CD4-positive, alpha-beta T cell treated with Interleukin-1 beta for 1 hour (primary cell): ENCODE data around the gene GLRX5.
A peak's percentile ranks its signal among the peaks of the same experiment; 100 is the strongest.

Source experiments
- DNase-seq, 2 donors: peaks; one replicate each; pipeline ENCODE4 v3.0.0-alpha.2; 2020 to 2022

GLRX5 gene

DNA sequence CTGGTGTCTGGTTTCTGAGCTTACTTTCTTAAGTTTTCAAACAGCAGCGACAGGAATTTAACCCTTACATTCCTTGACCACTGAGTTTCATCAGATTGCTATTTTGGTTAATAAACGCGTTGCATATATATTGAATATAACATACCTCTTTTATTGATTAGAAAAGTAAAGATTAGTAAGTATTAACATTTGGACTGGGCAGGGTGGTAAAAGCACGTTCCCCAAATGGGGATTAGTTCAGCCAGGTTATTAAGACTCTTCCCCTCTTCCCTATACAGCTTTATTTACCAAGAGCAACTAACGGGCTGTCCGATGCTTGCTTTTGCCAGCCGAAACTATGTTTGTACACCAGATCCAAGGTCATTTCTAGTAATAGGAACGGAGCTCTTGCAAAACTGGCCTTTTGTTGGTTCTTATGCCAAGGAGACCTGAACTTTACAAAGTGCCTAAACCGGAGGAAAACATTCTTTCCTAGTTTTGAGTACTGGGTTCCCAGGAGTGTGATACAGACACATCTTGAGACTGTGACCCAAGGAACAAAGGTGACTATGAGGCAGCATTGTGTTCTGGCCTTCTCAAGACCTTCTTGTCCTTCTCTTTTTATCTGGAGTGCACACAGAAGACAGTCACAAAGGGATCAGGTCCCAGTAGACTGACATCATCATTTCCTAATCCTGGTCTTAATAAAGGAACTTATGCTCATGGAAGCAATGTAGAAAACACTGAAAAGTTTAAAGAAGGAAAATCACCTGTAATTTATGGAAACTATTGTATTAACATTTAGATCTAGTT lies 2.6 kb downstream of the GLRX5 start:
- DNase-seq, result no peak

DNA sequence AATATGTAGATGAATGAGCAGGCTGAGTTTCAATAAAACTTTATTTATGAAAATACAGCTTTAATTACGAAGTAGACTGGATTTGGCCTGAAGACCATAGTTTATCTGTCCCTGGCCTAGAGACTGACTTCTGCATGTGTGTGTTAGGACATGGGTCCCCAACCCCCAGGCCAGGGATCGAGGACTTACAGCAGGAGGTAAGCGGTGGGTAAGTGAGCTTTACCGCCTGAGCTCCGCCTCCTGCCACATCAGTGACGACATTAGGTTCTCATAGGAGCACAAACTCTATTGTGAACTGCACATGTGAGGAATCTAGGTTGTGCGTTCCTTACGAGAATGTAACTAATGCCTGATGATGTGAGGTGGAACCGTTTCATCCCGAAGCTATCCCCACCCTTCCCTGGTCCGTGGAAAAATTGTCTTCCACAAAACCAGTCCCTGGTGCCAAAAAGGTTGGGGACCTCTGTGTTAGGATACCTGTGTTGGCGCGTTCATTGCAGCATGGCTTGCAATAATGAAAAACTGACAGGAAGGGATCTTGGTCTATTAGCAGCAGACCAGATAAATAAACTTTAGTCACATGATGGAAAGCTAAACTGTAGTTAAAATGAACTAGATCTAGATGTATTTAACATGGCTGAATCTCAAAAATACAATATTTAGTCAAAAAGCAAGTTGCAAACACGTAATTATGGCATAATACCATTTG lies 4.1 kb downstream of the GLRX5 start:
- DNase-seq, result no peak

DNA sequence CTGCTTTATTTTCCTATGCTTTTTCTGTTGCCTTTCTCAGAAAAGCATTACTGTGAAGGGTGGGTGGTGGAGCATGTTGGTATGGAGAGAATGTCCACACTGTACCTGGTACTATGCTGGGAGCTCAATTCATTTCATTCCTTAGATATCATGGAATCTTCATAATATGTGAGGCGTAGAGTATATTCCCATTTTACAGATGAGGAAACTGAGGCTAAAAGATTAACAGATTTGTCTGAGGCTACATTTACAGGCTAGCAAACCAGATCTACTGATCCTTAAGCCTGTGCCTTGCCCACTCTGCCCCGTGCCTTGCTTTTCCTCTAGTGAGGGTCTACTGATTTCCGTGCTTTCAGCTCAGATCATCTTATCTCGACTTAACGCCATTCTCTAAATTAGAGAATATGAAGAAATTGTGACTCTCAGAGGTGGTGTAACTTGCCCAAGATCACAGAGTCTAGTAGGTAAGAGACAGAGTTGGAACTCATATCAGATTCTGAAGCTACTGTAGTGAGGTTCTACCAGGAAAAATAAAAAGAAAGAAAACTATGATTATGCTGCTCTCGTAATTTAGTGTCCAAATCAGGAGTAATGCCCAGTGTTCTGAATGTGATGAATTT lies 5.5 kb downstream of the GLRX5 start:
- no peak for DNase-seq

DNA sequence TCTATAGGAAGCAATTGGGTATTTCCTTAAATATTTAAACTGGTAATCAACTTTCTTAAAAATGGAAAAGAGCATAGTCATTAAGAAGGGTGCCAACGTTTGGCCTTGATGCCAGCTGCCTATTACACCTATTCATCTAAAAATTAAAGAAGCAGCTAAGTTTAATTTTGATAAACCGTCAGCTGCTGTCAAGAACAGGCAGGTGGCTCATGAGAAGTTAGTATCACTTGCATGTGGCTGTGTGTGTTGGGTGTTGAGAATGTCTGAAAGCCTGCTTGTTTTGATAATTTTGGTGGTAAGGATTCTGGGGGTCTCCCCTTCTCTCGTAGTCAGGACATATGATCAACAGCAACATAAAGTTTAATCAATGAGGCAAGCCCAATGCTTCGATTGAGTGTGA lies 6.5 kb downstream of the GLRX5 start:
- DNase-seq, result no peak

DNA sequence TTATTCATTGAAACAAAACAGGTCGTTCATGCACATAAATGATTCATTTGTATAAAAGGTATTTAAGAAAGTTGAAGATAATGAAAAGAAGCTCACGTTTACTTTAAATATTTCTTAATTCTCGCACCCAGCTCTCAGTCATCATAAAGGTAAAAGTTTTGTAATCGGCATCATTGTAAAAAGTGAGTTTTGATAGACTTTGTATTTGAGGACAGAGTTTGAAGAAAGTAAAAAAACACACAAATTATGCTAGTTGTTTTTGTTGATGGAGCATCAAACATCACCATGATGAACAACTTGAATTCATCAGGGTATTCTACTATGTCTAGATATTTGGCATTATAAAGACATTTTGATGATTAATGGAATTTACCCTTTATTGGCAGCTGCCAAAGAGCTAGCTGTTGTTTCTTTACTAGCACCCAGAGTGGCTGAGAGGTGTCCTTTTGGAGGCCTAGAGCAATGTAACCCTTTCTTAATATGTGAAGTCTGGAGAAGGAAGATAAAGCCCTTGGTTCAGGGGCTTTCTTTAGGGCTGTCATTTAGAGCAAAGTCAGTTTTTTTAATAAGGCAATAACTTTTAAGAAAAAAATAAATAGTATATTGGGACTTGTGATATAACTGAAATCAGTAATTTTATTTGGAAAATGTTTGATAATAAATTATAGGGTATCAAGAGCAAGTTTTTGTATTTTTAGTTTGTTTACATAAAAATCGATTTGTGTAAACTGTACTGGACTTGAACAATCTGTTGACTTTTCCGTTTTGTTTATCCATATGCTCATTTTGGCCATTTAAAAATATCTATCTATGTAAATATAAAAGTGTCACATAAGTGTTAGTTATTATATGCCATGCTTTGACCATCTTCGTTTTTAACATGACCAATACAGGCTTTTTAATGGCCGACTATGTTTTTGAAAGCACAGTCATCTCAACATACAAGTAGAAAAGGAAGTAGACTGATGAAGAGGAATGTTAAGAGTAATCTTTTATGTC lies 7.4 kb downstream of the GLRX5 start:
- DNase-seq, result no peak

DNA sequence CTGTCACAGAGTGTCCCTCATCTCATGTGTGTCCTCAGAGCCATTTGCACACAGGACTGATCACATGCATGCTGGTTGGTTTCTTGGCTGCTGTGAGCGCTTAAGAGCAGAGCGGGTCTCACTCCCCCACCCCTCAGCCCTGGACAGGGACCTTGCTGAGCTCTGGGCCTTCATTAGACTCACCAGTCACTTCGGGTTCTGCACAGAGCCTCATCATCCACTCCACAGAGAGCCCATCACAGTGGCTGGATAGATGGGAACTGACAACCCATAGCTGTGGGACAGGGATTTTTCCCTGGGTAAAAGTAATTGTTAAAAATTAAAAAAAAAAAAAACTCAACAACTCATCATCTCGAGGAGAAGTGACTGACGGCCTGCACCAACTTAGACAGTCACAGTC lies 8.2 kb downstream of the GLRX5 start:
- no peak for DNase-seq

DNA sequence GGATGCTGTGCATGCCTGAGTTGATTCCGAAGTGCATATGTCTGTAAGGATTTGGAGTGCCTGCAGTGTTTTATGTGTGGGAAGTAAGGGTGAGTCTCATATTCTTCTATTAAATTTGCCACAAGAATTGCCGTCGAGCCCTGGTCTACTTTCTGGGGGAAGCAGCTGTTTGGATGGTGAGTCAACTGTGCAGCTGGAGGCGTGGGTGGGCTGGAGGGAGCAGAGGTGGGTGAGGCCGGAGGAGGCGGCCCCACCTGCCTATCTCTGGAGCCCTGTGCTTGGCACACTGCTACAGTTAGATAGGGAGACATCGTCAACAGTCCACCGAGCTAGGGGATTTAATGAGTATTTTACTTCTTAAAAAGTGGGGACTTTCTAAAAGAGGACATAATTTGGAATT lies 9.7 kb downstream of the GLRX5 start:
- DNase-seq, result no peak

DNA sequence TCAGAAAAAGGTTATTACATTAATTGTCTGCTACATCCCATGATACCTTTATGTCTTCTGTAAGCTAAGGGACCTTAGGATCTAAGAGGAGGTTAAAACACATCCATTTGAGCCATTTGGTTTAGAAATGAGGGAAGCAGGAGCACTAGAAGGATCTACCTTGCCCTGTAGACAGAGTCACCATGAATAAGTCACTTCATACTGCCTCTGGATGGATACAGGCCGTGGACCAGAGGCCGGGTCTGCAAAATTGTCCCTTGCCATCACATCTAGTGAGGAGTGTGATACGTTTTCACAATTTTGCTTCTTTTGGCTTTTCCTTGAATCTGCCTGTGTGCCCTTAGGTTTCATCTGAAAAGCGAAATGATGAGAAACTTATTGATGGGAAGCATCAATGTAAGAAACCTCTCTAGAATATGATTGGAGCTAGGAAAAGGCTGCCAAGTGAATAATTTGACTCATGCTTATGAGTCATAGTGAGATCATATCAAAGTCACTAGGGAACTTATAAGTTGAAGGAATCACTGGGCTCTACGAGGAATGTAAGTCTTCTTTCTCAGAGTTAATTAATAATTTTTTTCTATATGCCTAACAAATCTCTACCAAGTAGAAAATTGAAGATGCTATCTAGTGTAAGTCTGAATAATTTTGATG lies 10.8 kb downstream of the GLRX5 start:
- no peak for DNase-seq

DNA sequence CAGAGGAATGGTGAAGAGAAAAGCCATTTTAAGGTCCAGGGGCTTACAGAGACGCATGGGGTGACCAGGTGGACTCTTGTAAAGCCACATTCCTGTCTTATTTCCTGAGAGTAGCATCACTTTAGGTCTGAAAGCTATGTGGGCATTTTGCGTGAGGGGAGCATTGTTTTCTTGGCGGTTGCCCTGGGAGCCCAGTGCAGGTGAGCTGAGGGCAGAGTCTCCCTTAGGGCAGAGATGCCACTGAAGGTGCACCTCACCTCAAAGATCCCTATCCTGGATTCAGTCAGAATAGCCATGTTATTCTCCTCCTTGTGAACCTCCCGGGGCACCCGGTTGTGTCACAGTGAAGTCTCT lies 12.4 kb downstream of the GLRX5 start:
- DNase-seq, result no peak

DNA sequence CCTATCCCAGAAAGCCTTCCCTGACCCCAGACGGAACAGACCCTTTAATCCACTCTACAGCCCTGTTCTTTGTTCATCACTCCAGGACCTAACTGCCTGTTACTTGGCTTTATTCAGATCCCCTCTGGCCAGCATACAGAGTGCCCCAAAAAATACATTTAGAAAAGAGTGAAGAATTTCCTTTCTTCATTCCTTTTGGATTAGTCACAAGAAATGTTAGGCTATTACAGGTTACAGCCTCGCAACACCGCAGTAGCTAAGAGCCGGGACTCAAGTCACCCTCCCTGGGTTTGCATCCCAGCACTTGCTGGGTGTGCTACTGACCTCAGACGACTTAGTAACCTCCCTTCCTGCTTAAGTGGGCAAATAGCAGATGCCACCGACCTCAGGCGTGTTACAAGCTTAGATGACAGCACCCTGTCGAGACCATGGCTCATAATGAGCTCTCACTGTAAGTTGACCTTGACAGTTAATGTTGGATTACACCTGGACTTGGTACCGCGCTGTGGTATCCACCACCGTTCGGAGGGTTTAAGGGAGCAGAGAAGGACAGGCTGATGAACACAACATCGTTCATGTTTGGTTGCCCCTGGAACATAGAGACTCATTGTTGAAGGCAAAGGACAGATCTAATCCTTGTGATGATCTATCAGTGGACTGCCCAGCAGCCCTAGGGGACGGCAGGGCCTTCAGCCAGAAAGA lies 12.9 kb downstream of the GLRX5 start:
- no peak for DNase-seq

DNA sequence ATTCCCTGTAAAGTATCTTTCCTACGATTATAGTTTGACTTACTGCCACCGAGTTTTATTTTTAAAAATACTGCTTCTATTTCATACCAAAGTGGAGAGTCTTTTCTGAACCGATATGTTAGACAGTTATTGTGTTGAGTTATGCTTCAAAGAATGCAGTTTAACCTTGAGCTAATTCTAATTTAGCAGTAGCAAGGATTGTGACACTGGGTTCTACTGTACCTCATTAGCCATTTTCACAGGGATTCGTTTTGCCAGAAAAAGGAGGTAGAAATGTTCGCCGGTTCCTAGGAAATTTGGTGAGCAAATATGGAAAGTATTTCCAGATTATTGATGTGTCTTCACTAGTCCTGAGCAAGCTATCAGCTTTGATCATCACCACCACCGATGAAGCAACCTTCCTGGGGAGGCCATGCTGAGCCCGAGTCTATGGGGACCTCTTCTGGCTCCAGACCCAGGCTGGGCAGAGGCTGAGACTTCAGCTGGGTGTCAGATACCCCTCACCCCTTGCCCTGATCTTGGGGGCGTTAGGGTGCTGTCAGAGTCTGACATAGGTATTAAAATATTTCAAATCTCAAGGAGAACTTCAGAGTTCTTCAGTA lies 13.6 kb downstream of the GLRX5 start:
- no peak for DNase-seq

DNA sequence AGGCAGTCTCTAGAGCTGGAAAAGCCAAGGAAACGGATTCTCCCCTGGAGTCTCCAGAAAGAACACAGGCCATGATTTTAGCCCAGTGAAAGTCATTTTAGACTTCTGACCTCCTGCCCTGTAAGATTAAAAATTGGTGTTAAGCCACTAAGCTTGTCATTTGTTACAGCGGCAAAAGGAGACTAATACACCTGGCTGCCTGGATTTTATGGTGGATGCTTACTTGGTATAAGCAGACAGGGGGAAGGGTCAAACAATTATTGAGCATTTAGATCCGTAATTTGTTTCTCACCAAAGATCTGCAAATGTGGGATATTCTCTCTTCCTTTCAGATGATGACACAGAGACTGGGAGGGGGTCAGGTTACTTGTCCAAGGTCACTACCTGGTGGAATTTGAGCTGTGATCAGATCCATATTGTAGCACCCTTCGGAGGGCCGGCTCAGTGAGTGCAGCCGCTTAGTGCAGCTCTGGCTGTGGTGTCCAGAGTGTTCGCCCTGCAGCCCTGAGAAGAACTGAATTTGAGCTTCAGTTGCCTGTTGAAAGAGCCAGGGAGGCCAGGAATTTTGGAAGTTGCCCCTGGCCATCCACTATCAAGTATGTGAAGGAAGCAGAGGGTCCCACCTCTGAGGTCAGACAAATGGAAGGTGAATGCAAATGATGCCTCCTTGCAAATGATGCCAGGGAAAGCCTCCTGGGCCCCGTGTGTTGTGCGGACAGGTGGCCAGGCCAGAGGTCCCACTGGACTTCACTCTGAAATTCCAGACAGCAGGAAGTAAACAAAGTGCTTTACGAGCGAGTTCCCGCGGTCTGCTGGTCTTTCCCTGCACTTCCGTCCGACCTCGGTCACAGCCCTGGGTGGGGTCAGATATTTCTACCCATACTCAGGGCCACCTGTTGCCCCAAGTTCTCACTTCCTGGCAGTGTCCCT lies 15.1 kb downstream of the GLRX5 start:
- DNase-seq, result no peak

DNA sequence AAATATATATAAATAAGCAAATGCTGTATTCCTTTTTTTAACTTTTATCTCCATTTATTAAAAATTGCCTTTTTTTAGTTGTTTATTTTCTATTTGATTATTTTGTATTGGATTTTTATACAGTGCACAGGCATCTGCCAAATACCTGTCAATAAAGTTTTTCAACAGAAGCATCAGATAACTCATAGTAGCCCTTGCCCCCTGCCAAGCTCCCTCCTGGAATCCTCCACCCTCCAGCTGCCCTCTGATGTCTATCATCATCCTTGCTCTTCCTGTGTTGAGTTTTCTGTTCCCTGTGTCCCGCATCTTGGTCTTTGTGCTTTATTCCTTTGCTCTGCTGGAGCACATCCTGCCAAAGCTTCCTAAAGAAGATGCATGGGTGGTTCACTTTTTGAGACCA lies 16.6 kb downstream of the GLRX5 start:
- DNase-seq, result no peak

DNA sequence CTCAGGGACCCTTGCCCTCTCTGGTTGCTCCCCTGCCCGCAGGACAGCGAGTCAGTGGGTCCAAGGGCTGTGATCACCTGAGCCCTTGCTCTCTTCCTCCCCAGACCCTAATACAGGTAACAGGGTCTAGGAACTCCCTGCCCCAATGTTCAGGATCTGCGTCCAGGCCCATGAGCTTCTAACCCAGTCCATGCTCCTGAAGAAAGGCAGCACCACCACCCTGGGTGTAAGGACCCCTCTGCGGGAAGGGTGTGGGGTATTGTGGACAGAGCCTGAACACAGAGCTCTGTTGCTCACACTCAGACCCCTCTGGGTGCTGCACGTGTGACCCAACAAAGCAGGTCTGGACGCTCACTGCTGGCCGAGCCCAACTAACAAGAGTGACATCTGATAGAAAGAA lies 18.3 kb downstream of the GLRX5 start:
- DNase-seq, result no peak

DNA sequence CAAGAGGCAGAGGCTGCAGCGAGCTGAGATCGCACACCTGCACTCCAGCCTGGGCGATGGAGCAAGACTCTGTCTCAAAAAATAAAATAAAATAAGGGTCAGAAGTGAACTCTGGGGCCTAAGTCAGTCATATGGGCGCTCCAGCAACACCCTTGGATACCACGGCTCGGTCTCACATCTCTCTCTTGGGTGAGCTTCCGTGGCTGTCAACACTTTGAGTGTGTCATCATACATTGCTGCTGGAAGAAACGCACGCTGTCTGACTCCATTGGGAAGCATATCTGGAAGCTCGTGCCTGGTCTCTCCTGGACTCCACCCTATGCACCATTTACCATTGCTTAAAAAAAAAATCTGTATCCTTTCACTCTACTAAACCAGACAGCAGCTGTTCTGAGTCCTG lies 20.2 kb downstream of the GLRX5 start:
- DNase-seq, result no peak

DNA sequence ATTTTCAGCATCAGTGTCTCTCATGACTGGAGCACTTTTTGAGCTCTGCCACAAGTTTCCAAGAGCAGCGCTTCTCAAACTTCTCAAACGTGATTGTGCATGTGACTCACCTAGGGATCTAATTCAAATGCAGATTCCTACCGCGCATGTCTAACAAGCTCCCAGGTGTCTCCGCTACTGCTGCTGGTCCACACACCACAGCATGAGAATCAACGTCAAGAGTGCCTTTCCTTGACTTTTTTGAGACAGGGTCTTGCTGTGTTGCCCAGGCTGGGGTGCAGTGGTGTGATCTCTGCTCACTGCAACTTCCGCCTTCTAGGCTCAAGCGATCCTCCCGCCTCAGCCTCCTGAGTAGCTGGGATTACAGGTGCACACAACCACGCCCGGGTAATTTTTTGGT lies 22.4 kb downstream of the GLRX5 start:
- no peak for DNase-seq

DNA sequence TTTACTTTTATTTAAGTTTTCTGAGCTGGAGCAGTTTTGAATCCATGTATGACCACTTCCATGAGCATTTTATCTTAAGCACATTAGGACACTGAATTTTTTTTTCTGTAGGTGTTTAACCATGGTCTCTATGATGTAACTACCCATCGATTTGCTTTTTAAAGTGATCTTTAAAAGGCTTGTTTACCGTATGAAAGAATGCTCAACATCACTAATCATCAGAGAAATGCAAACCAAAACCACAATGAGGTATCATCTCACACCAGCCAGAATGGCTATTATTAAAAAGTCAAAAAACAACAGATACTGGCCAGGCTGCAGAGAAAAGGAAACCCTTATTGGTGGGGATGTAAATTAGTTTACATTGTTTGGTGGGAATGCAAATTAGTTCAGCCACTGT lies 23.0 kb downstream of the GLRX5 start:
- DNase-seq, result no peak

DNA sequence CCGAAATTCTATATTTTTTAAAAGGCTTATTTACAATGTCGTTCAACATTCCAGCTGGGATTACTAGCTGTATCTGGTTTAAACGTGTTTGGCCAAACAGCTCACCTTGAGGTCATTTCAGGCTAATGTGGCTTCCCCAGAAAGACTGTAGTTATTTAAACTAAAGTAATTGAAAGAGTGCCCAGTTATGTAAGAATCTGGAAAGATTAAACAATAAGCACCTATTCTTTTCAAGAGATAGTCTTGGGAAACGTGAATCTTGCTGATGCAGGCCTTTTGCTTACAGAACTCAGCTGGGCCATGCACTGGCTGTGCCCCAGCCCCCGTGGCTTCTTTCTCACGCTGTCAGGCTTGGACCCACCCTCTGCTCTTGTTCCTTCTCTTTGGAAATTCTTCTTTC lies 24.4 kb downstream of the GLRX5 start:
- no peak for DNase-seq

DNA sequence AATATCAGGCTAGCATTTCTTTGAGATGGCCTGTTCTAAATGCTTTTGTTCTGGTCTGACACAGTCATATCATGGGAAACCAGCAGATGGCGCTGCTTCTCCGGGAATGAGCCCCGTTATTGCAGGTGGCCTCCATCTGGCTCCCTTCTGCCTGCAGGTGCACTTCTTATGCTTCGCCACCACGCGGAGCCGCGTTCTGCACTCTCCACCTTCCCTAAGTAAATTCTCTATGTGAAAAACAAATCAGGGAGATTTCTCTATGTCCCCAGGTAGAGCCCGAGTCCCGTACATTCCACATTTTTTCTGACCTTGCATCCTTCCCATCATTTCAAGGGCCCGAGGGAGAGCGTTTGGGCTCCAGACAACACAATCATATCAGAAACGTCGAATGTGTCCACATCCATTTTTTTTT lies 26.2 kb downstream of the GLRX5 start:
- DNase-seq, result peak; percentile 80 to 83
